HCT116 (cell line): ENCODE results near the gene PRR14L. TPM values are rescaled to one million over a fixed set of nuclear protein-coding genes. Genes with fewer than 3 reads are reported as not detected.
A peak's percentile ranks its signal among the peaks of the same experiment; 100 is the strongest.

Experiments used
- ATAC-seq: fragments of 200-7000 bp; cut with Tn5 transposase; 2 replicates; pipeline ENCODE4 v1.9.1; 2020; ENCODE audit warnings: mild to moderate bottlenecking, moderate library complexity
- BruUV-seq: library from RNA; stranded (reverse); fragments of 400-500 nt; replicated peaks from 2 replicates; lab custom pipeline; 2021; lab: Mats Ljungman, UMichigan
- CTCF ChIA-PET: fragments of 300-600 bp; sonication (Branson Sonifier 250); formaldehyde crosslinking; loops from one replicate; lab custom pipeline; 2021; ENCODE audit warnings: antibody characterized with exemption; lab: Charles Lee
- POLR2A ChIA-PET: fragments of 300-600, 350-600 bp; sonication (Branson Sonifier 250); formaldehyde crosslinking; loops from one replicate; lab custom pipeline; 2021; ENCODE audit warnings: antibody characterized with exemption; lab: Charles Lee
- RAD21 ChIA-PET, 2 experiments: fragments of 300-600 bp; sonication (Branson Sonifier 250); formaldehyde crosslinking; loops; one replicate each; lab custom pipeline; 2023; ENCODE audit warnings: low total read pairs in 2 of 2; ENCODE audit not compliant: uncharacterized antibody in 2 of 2, unreplicated experiment in 2 of 2, low non-redundant PET in 1 of 2; lab: Charles Lee
- DNase-seq: peaks from one replicate; pipeline ENCODE4 v3.0.0-alpha.2; 2010; ENCODE audit warnings: low read depth, low spot score
- H2AFZ ChIP-seq: fragments of 200-600 bp; shearing (Covaris generic), sonication (generic); 2 replicates; pipeline ENCODE4 v1.6.1; 2017; ENCODE audit warnings: low read depth, mixed run types, mixed read lengths, antibody characterized with exemption, low read length; ENCODE audit not compliant: poor library complexity, severe bottlenecking
- H3K27ac ChIP-seq: 2 replicates; pipeline ENCODE4 v1.5.1; 2012; ENCODE audit warnings: low read depth, low read length
- H3K27me3 ChIP-seq: fragments of 200-600 bp; sonication (generic); 2 replicates; pipeline ENCODE4 v1.6.1; 2016; ENCODE audit warnings: mixed run types, low read length, mixed read lengths; ENCODE audit not compliant: insufficient read depth
- H3K36me3 ChIP-seq, 2 experiments: fragments of 200-500 bp in 1 of 2; fragments of 200-600 bp in 1 of 2; sonication (Bioruptor generic) in 1 of 2; sonication (generic) in 1 of 2; 2 replicates each; pipeline versions ENCODE4 v1.5.1 to v1.6.1; 2014 to 2016; ENCODE audit warnings: low read length in 2 of 2, inconsistent platforms in 1 of 2, mixed read lengths in 1 of 2, mixed run types in 1 of 2; ENCODE audit not compliant: insufficient read depth in 2 of 2, control insufficient read depth in 1 of 2
- H3K4me1 ChIP-seq, 2 experiments: fragments of 200-600 bp in 1 of 2; sonication (generic) in 1 of 2; 2 replicates each; pipeline versions ENCODE4 v1.5.1 to v1.6.1; 2012 to 2017; ENCODE audit warnings: low read length in 2 of 2, inconsistent platforms in 1 of 2, mild to moderate bottlenecking in 1 of 2, mixed read lengths in 1 of 2, mixed run types in 1 of 2, moderate library complexity in 1 of 2; ENCODE audit not compliant: insufficient read depth in 2 of 2, control insufficient read depth in 1 of 2
- H3K4me2 ChIP-seq: fragments of 200-600 bp; sonication (generic); 2 replicates; pipeline ENCODE4 v1.6.1; 2017; ENCODE audit warnings: mixed run types, low read length, mixed read lengths
- H3K4me3 ChIP-seq, 2 experiments: fragments of 200-600 bp in 1 of 2; sonication (generic) in 1 of 2; replicated peaks in 1 of 2; 2 replicates each; pipeline ENCODE4 v1.5.1; 2011 to 2016; ENCODE audit warnings: low read length in 2 of 2, control low read depth in 1 of 2, low read depth in 1 of 2, mild to moderate bottlenecking in 1 of 2, mixed read lengths in 1 of 2, mixed run types in 1 of 2
- H3K79me2 ChIP-seq: fragments of 200-600 bp; sonication (generic); 2 replicates; pipeline ENCODE4 v1.6.1; 2017; ENCODE audit warnings: mild to moderate bottlenecking, mixed run types, low read length, moderate library complexity, mixed read lengths; ENCODE audit not compliant: insufficient read depth
- H3K9ac ChIP-seq: fragments of 200-600 bp; sonication (generic); 2 replicates; pipeline ENCODE4 v1.6.1; 2016; ENCODE audit warnings: low read length, mixed read lengths
- H3K9me2 ChIP-seq: fragments of 200-600 bp; sonication (generic), shearing (Covaris generic); 2 replicates; pipeline ENCODE4 v1.6.1; 2017; ENCODE audit warnings: mixed run types, mild to moderate bottlenecking, moderate library complexity; ENCODE audit not compliant: insufficient read depth
- H3K9me3 ChIP-seq, 2 experiments: fragments of 200-500 bp in 1 of 2; fragments of 200-600 bp in 1 of 2; sonication (Bioruptor generic) in 1 of 2; sonication (generic) in 1 of 2; 2 replicates each; pipeline ENCODE4 v1.6.1; 2014 to 2017; ENCODE audit warnings: low read length in 2 of 2, mixed read lengths in 2 of 2, inconsistent platforms in 1 of 2, low read depth in 1 of 2, mild to moderate bottlenecking in 1 of 2, mixed run types in 1 of 2, moderate library complexity in 1 of 2; ENCODE audit not compliant: control insufficient read depth in 1 of 2, insufficient read depth in 1 of 2
- H4K20me1 ChIP-seq: fragments of 200-600 bp; sonication (generic), shearing (Covaris generic); 2 replicates; pipeline ENCODE4 v1.6.1; 2017; ENCODE audit warnings: mixed run types, mild to moderate bottlenecking, moderate library complexity; ENCODE audit not compliant: insufficient read depth
- ATF3 ChIP-seq: IDR thresholded peaks from 2 replicates; pipeline ENCODE4 v1.6.1; 2012
- CEBPB ChIP-seq: IDR thresholded peaks from 2 replicates; pipeline ENCODE4 v1.6.1; 2012; ENCODE audit warnings: low read depth
- CTCF ChIP-seq, 3 experiments: fragments of 200-600 bp in 1 of 3; sonication (generic) in 1 of 3; IDR thresholded peaks in 2 of 3; conservative IDR thresholded peaks in 1 of 3; 2 replicates each; pipeline ENCODE4 v1.5.1; 2012 to 2017; ENCODE audit warnings: low read depth in 2 of 3, low read length in 2 of 3, antibody characterized with exemption in 1 of 3, borderline replicate concordance in 1 of 3, control low read depth in 1 of 3, mild to moderate bottlenecking in 1 of 3, mixed read lengths in 1 of 3, mixed run types in 1 of 3, moderate library complexity in 1 of 3; ENCODE audit not compliant: insufficient read depth in 1 of 3
- EGR1 ChIP-seq: IDR thresholded peaks from 2 replicates; pipeline ENCODE4 v1.6.1; 2012; ENCODE audit warnings: low read depth
- EZH2phosphoT487 ChIP-seq: fragments of 200-600 bp; IDR thresholded peaks from 2 replicates; pipeline ENCODE4 v1.6.1; 2018; ENCODE audit warnings: antibody characterized with exemption, borderline replicate concordance
- FOSL1 ChIP-seq: IDR thresholded peaks from 2 replicates; pipeline ENCODE4 v1.6.1; 2012; ENCODE audit warnings: low read depth
- MAX ChIP-seq: IDR thresholded peaks from 2 replicates; pipeline ENCODE4 v1.6.1; 2012
- POLR2A ChIP-seq: IDR thresholded peaks from 2 replicates; pipeline ENCODE4 v1.7.0; 2011; ENCODE audit warnings: borderline replicate concordance; ENCODE audit not compliant: insufficient read depth, insufficient read length; ENCODE audit errors: extremely low read depth
- POLR2AphosphoS5 ChIP-seq: IDR thresholded peaks from 2 replicates; pipeline ENCODE4 v1.6.1; 2011; ENCODE audit warnings: mild to moderate bottlenecking, low read depth, low read length, moderate library complexity
- RAD21 ChIP-seq: IDR thresholded peaks from 2 replicates; pipeline ENCODE4 v1.6.1; 2012; ENCODE audit warnings: low read depth, mild to moderate bottlenecking
- SIN3A ChIP-seq: IDR thresholded peaks from 2 replicates; pipeline ENCODE4 v1.6.1; 2012; ENCODE audit warnings: low read depth
- SP1 ChIP-seq: IDR thresholded peaks from 2 replicates; pipeline ENCODE4 v1.6.1; 2012; ENCODE audit warnings: low read depth
- TCF7L2 ChIP-seq: IDR thresholded peaks from 2 replicates; pipeline ENCODE4 v1.7.0; 2011; ENCODE audit warnings: borderline replicate concordance, inconsistent platforms; ENCODE audit not compliant: insufficient read depth, insufficient read length; ENCODE audit errors: extremely low read depth
- YY1 ChIP-seq: IDR thresholded peaks from 2 replicates; pipeline ENCODE4 v1.6.1; 2011; ENCODE audit warnings: low read length, low read depth, moderate library complexity, mild to moderate bottlenecking; ENCODE audit not compliant: insufficient replicate concordance; ENCODE audit errors: extremely low read depth
- ZFX ChIP-seq: fragments of 450-650 bp; IDR thresholded peaks from 2 replicates; pipeline ENCODE4 v1.6.1; 2017
- intact Hi-C: fragments of 100-400 bp; cut with micrococcal nuclease; formaldehyde crosslinking; loops from 2 replicates; pipeline ENCODE4 v1.10.0; 2022
- total RNA-seq: library from RNA; stranded (reverse); gene quantifications from one replicate; pipeline ENCODE4 v1.2.1, GENCODE V29; 2021; ENCODE audit not compliant: unreplicated experiment

The PRR14L gene
- total RNA-seq, 1 experiment from 2014 or later, result 61.5 TPM

DNA sequence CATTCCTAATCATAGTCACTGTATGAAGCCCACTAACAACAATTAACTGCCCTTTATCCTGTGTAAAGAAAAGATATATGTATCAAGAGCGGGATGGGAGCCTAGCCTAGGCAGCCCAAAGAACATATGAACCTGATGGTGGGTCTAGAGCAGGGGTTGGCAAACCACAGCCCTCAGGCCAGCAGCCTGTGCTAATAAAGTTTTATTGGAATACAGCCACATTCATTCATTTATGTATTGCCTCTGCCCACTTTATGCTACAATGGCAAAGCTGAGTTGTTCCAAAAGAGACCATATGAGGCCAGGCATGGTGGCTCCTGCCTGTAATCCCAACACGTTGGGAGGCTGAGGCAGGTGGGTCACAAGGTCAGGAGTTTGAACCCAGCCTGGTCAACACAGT, 13.5 kb downstream of the PRR14L start:
- ChIA-PET RAD21 (no interaction called here), CTCF (no interaction called here)

DNA sequence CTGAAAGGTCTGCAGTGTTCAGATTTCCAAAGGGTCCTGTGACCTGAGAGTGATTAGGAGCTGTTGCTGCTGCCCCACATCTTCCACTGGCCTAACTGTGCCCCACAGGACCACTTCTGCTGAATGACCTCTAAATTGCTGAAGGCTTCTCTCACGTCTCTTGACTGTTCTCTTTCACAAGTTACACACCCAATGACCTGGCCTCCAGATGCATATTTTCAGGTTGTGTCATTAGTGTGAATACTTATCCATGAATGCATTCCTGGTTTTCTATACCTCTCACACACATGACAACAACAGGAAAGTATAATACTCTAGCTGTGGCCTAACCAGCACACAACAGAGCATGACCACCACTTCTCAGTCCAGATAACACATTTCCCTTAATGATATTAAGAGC, 15.4 kb downstream of the PRR14L start:
- Histone ChIP-seq H3K36me3 (peaks cover 4 to 10% of the 10 kb centered on the region in 2 experiments; a peak in 2 of 4 replicates), H3K79me2 (peaks cover 83% of the 10 kb centered on the region), H3K4me1 (peaks cover 0 to 12% of the 10 kb centered on the region in 2 experiments; a peak in 1 of 4 replicates), H4K20me1 (no peaks in the 10 kb centered on the region), H3K9me2 (no peaks in the 10 kb centered on the region), H3K4me2 (peak overlapping the region; percentile 35; the same call in 1 of the 2 replicates), H3K27me3 (no peaks in the 10 kb centered on the region), H3K27ac (no peak overlapping the region), H3K9ac (no peak overlapping the region), H3K9me3 (no peaks in the 10 kb centered on the region), H2AFZ (no peak overlapping the region), H3K4me3 (no peak overlapping the region)
- TF ChIP-seq RAD21, result no peak
- no peak for TF ChIP-seq YY1
- no peak for TF ChIP-seq POLR2A
- no peak for TF ChIP-seq CEBPB
- no peak for TF ChIP-seq EGR1
- TF ChIP-seq EZH2phosphoT487, result no peak
- TF ChIP-seq POLR2AphosphoS5, result no peak
- TF ChIP-seq TCF7L2, result no peak
- TF ChIP-seq SIN3A, result no peak
- TF ChIP-seq ATF3, result no peak
- no peak for TF ChIP-seq ZFX
- TF ChIP-seq SP1, result no peak
- no peak for TF ChIP-seq FOSL1
- no peak for TF ChIP-seq CTCF (IDR thresholded peaks at IDR 0.05 in 2 of 3, conservative IDR thresholded peaks at IDR 0.05 in 1 of 3; ENCODE audit: borderline replicate concordance in 1 of 3, insufficient read depth in 1 of 3, low read depth in 2 of 3, low read length in 2 of 3)
- BruUV-seq, result no TSS peak
- DNase-seq (no peak), ATAC-seq (no peak; the same call in 1 of the 2 replicates)
- POLR2A ChIA-PET, result no interaction called here
- RAD21 ChIA-PET, result no interaction called here
- intact Hi-C loops, result no loop called here
- CTCF ChIA-PET, result no interaction called here

More for the DNA sequence above, 13.5 kb downstream of the PRR14L start:
- H3K4me3 ChIP-seq, result no peak overlapping the region
- no peaks in the 10 kb centered on the region for H3K9me3 ChIP-seq
- peaks cover 6 to 27% of the 10 kb centered on the region in 2 experiments; a peak in 3 of 4 replicates for H3K4me1 ChIP-seq
- no peaks in the 10 kb centered on the region for H3K9me2 ChIP-seq
- ATAC-seq (no peak), DNase-seq (no peak)
- no peaks in the 10 kb centered on the region for H3K27me3 ChIP-seq
- no TSS peak for BruUV-seq
- POLR2A ChIA-PET, result interaction anchor here (0.9 kb wide), 1 partner anchor 8 kb away, joined by 5 read pairs; no protein-coding TSS in a partner anchor
- no peak overlapping the region for H3K27ac ChIP-seq
- H3K9ac ChIP-seq, result no peak overlapping the region
- H2AFZ ChIP-seq, result no peak overlapping the region
- intact Hi-C loops, result no loop called here
- H3K79me2 ChIP-seq, result peaks cover 80% of the 10 kb centered on the region
- no peaks in the 10 kb centered on the region for H4K20me1 ChIP-seq
- TF ChIP-seq MAX, result no peak
- TF ChIP-seq FOSL1, result no peak
- TF ChIP-seq EGR1, result no peak
- TF ChIP-seq POLR2A, result no peak
- TF ChIP-seq CEBPB, result no peak
- peaks cover 7 to 10% of the 10 kb centered on the region in 2 experiments; a peak in 2 of 4 replicates for H3K36me3 ChIP-seq
- H3K4me2 ChIP-seq, result no peak overlapping the region
